Fibroblast of lung (primary cell): Measurements from ENCODE around the gene KMT2D.

Experiments used
- EZH2 ChIP-seq: IDR thresholded peaks from 2 replicates; pipeline ENCODE4 v1.5.1; 2012; ENCODE audit warnings: low read length, control low read depth, mild to moderate bottlenecking; ENCODE audit errors: missing control alignments
- TF ChIP-seq, protein P1 (sequence below), 2 donors: IDR thresholded peaks in 1 of 2; conservative IDR thresholded peaks in 1 of 2; 1 replicate in 1 of 2; 2 replicates in 1 of 2; pipeline ENCODE4 v1.5.1; 2011 to 2012; ENCODE audit warnings: low read length in 2 of 2, control low read depth in 1 of 2, inconsistent platforms in 1 of 2, low read depth in 1 of 2, mild to moderate bottlenecking in 1 of 2

DNA sequence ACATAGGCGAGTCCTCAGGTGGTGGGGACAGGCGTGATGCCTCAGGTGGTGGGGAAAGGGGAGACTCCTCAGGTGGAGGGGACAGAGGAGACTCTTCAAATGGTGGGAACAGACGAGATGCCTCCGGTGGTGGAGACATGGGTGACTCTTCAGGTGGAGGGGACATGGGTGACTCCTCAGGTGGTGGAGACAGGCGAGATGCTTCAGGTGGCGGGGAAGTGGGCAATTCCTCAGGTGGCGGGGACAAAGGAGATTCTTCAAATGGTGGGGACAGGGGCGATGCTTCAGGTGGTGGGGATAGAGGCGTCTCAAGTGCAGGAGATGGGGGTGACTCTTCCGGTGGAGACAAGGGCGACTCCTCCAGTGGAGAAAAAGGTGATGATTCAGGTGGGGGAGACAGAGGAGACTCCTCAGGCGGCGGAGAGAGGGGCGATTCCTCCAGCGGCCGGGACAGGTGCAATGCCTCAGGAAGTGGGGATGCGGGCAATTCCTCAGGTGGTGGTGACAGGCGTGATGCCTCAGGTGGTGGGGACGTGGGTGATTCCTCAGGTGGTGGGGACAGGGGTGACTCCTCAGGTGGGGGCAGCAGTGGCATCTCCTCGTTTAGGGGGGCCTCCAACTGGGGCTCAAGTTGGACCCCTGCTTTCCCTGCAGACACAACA is 8.7 kb downstream of the KMT2D start:
- TF ChIP-seq EZH2 = no peak
- TF ChIP-seq, protein P1, sequence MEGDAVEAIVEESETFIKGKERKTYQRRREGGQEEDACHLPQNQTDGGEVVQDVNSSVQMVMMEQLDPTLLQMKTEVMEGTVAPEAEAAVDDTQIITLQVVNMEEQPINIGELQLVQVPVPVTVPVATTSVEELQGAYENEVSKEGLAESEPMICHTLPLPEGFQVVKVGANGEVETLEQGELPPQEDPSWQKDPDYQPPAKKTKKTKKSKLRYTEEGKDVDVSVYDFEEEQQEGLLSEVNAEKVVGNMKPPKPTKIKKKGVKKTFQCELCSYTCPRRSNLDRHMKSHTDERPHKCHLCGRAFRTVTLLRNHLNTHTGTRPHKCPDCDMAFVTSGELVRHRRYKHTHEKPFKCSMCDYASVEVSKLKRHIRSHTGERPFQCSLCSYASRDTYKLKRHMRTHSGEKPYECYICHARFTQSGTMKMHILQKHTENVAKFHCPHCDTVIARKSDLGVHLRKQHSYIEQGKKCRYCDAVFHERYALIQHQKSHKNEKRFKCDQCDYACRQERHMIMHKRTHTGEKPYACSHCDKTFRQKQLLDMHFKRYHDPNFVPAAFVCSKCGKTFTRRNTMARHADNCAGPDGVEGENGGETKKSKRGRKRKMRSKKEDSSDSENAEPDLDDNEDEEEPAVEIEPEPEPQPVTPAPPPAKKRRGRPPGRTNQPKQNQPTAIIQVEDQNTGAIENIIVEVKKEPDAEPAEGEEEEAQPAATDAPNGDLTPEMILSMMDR (conservative IDR thresholded peaks at IDR 0.05 in 1 of 2, IDR thresholded peaks at IDR 0.05 in 1 of 2; ENCODE audit: low read depth in 1 of 2, low read length in 2 of 2) = no peak
